ENCODE measurements around the gene HSPA1B. TPM values are rescaled to one million over a fixed set of nuclear protein-coding genes. Genes with fewer than 3 reads are reported as not detected.
"Not testable (repeated sequence)": the region's sequence is repeated elsewhere in the genome, so short reads cannot be mapped to it uniquely, and the experiment has no call there.

Gene HSPA1B
- total RNA-seq, 4 donors from 2014 or later: 378 to 549 (median 420) TPM

- 1% methylated on average over 11 to 57 of the region's 75 CpGs for WGBS, 2 donors
- peak within 1 kb of the TSS; percentile 74 for H3K4me3 ChIP-seq (ENCODE audit: low read depth, poor library complexity, severe bottlenecking)
- TF ChIP-seq CTCF (IDR thresholded peaks at IDR 0.05) (peak in 1 of 3 donors; percentile 71), POLR2A (IDR thresholded peaks at IDR 0.05) (no peak)
- peak; percentile 83 to 98 for DNase-seq (ENCODE audit: low spot score in 2 of 2)
- intact Hi-C loops (cut with DNase I; ENCODE audit: low total_unique reads): no loop called here
Observed at GRCh38 chr6:31795616-31796298, 31.8 kb upstream of the HSPA1B start, which contains the start of gene VARS1. Gene VARS1, minus strand, starts transcription at chr6:31795752. Its CDS starts 535 bp downstream, at chr6:31795217.

- 57 to 68% methylated on average over 2 of the region's 2 CpGs for WGBS, 2 donors
- H3K4me3 ChIP-seq (ENCODE audit: low read depth, poor library complexity, severe bottlenecking): no peak overlapping the region
- TF ChIP-seq POLR2A (IDR thresholded peaks at IDR 0.05) (no peak), CTCF (IDR thresholded peaks at IDR 0.05) (no peak)
- intact Hi-C loops (cut with DNase I; ENCODE audit: low total_unique reads): no loop called here
- DNase-seq (ENCODE audit: low spot score in 2 of 2): no peak
Observed at GRCh38 chr6:31796993-31797385, 30.5 kb upstream of the HSPA1B start.

- intact Hi-C loops (cut with DNase I; ENCODE audit: low total_unique reads): no loop called here
- 49 to 63% methylated on average over 5 of the region's 5 CpGs for WGBS, 2 donors
- TF ChIP-seq CTCF (IDR thresholded peaks at IDR 0.05) (no peak), POLR2A (IDR thresholded peaks at IDR 0.05) (no peak)
Observed at GRCh38 chr6:31797588-31797987, 29.9 kb upstream of the HSPA1B start.

GRCh38 chr6:31799781-31800180 lies 27.8 kb upstream of the HSPA1B start:
- 76 to 79% methylated on average over 12 of the region's 12 CpGs for WGBS, 2 donors
- DNase-seq (ENCODE audit: low spot score in 2 of 2): no peak
- no peak overlapping the region for H3K4me3 ChIP-seq (ENCODE audit: low read depth, poor library complexity, severe bottlenecking)
- intact Hi-C loops (cut with DNase I; ENCODE audit: low total_unique reads): no loop called here
- TF ChIP-seq POLR2A (IDR thresholded peaks at IDR 0.05) (no peak), CTCF (IDR thresholded peaks at IDR 0.05) (no peak)

More at GRCh38 chr6:31797588-31797987, 29.9 kb upstream of the HSPA1B start:
- no peak overlapping the region for H3K4me3 ChIP-seq (ENCODE audit: low read depth, poor library complexity, severe bottlenecking)
- no peak for DNase-seq (ENCODE audit: low spot score in 2 of 2)

- H3K4me3 ChIP-seq (ENCODE audit: low read depth, poor library complexity, severe bottlenecking); DNase-seq (ENCODE audit: low spot score in 2 of 2); intact Hi-C loops (cut with DNase I; ENCODE audit: low total_unique reads): not testable (repeated sequence)
- 91 to 92% methylated on average over 8 of the region's 8 CpGs for WGBS, 2 donors
Observed at GRCh38 chr6:31801031-31801927, 26.3 kb upstream of the HSPA1B start.

GRCh38 chr6:31805939-31806469 lies 21.5 kb upstream of the HSPA1B start:
- WGBS, 2 donors: 9 to 11% methylated on average over 7 of the region's 7 CpGs
- no peak for DNase-seq (ENCODE audit: low spot score in 2 of 2)
- intact Hi-C loops (cut with DNase I; ENCODE audit: low total_unique reads): no loop called here
- H3K4me3 ChIP-seq (ENCODE audit: low read depth, poor library complexity, severe bottlenecking): peak overlapping the region; percentile 60
- TF ChIP-seq POLR2A (IDR thresholded peaks at IDR 0.05): no peak
- TF ChIP-seq CTCF (IDR thresholded peaks at IDR 0.05): no peak

Data from lower leg skin (tissue), 4 donors.